GM20000 (cell line): ENCODE data around the gene HIC2.

Experiments
- DNase-seq: peaks from one replicate; pipeline ENCODE4 v3.0.0; 2012; ENCODE audit warnings: low spot score
- TF ChIP-seq, protein P1 (sequence below): IDR thresholded peaks from 2 replicates; pipeline ENCODE4 v1.5.1; 2012; ENCODE audit warnings: mild to moderate bottlenecking, control low read depth; ENCODE audit errors: extremely low read depth, missing control alignments

HIC2 gene

DNA sequence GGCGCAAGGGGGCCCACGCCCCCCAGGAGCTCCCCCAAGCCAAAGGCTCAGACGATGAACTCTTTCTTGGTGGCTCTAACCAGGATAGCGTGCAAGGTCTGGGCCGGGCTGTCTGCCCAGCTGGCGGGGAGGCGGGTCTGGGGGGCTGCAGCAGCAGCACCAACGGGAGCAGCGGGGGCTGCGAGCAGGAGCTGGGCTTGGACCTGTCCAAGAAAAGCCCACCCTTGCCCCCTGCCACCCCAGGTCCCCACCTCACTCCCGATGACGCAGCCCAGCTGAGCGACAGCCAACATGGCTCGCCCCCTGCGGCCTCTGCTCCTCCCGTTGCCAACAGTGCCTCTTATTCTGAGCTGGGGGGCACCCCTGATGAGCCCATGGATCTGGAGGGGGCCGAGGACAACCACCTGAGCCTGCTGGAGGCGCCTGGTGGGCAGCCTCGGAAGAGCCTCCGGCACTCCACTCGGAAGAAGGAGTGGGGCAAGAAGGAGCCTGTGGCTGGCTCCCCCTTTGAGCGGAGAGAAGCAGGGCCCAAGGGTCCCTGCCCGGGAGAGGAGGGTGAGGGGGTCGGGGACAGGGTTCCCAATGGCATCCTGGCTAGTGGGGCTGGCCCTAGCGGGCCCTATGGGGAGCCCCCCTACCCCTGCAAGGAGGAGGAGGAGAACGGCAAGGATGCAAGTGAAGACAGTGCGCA lies 28.4 kb downstream of the HIC2 start:
- DNase-seq: no peak
- TF ChIP-seq, protein P1, sequence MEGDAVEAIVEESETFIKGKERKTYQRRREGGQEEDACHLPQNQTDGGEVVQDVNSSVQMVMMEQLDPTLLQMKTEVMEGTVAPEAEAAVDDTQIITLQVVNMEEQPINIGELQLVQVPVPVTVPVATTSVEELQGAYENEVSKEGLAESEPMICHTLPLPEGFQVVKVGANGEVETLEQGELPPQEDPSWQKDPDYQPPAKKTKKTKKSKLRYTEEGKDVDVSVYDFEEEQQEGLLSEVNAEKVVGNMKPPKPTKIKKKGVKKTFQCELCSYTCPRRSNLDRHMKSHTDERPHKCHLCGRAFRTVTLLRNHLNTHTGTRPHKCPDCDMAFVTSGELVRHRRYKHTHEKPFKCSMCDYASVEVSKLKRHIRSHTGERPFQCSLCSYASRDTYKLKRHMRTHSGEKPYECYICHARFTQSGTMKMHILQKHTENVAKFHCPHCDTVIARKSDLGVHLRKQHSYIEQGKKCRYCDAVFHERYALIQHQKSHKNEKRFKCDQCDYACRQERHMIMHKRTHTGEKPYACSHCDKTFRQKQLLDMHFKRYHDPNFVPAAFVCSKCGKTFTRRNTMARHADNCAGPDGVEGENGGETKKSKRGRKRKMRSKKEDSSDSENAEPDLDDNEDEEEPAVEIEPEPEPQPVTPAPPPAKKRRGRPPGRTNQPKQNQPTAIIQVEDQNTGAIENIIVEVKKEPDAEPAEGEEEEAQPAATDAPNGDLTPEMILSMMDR: no peak

DNA sequence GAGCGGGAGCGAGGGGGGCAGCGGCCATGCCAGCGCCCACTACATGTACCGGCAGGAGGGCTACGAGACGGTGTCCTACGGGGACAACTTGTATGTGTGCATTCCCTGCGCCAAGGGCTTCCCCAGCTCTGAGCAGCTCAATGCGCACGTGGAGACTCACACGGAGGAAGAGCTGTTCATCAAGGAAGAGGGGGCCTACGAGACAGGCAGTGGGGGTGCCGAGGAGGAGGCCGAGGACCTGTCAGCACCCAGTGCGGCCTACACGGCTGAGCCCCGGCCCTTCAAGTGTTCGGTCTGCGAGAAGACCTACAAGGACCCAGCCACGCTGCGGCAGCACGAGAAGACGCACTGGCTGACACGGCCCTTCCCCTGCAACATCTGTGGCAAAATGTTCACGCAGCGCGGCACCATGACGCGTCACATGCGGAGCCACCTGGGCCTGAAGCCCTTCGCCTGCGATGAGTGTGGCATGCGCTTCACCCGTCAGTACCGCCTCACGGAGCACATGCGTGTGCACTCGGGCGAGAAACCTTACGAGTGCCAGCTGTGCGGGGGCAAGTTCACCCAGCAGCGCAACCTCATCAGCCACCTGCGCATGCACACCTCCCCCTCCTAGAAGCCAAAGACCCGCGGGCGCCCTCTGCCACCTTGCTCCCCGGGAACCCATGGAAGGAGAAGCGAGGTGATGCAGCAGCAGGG lies 29.1 kb downstream of the HIC2 start:
- DNase-seq: no peak
- TF ChIP-seq, protein P1: no peak

GRCh38 chr22:21446827-21447690 lies 29.9 kb downstream of the HIC2 start:
- TF ChIP-seq, protein P1: no peak

GRCh38 chr22:21447694-21448402 lies 30.7 kb downstream of the HIC2 start:
- TF ChIP-seq, protein P1: no peak
- no peak for DNase-seq

More at GRCh38 chr22:21446827-21447690, 29.9 kb downstream of the HIC2 start:
- DNase-seq: no peak

GRCh38 chr22:21448627-21449416 lies 31.7 kb downstream of the HIC2 start:
- DNase-seq: no peak
- TF ChIP-seq, protein P1: no peak

DNA sequence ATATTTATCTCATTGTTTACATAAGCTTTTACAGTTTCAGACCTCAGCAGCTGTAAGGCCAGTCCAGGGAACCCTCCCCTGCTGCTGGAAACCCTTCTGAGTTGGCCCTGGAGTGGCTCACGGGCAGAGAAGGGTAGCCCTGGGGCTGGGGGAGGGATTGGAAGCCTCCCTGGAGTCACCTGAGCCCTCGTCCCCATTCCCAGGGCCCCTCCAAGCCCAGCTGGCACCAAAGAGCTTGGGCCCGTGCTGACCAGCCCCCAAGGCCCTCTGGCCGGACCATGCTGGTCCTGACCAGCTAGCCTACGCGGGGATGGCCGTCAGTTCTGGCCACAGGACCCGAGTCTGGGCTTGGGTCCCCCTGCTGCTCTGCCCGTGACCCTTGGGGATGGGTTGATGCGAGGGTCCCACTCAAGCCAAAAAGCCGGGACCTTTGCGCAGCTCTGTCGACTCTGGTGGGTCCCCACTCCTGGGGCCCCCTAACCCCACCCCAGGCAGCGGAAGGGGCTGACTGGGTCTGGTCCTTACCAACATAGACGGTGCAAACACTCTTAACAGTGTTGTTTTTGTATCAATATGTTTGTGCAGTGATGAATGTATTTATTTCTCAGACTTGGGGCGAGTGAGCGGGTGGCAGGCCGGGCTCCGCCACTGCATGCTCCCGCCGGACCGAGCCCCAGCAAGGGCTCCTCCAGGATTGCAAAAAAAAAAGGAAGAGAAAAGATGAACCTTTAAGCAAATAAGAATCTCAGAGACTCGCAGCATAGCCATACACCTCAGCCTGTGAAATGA lies 32.6 kb downstream of the HIC2 start:
- DNase-seq: no peak
- TF ChIP-seq, protein P1: no peak
